CD1c-positive myeloid dendritic cell (primary cell): ENCODE results near the gene VTI1A.

Experiments
- DNase-seq: peaks from one replicate; pipeline ENCODE4 v3.0.0-alpha.2; 2016; ENCODE audit errors: extremely low spot score

Gene VTI1A

DNA sequence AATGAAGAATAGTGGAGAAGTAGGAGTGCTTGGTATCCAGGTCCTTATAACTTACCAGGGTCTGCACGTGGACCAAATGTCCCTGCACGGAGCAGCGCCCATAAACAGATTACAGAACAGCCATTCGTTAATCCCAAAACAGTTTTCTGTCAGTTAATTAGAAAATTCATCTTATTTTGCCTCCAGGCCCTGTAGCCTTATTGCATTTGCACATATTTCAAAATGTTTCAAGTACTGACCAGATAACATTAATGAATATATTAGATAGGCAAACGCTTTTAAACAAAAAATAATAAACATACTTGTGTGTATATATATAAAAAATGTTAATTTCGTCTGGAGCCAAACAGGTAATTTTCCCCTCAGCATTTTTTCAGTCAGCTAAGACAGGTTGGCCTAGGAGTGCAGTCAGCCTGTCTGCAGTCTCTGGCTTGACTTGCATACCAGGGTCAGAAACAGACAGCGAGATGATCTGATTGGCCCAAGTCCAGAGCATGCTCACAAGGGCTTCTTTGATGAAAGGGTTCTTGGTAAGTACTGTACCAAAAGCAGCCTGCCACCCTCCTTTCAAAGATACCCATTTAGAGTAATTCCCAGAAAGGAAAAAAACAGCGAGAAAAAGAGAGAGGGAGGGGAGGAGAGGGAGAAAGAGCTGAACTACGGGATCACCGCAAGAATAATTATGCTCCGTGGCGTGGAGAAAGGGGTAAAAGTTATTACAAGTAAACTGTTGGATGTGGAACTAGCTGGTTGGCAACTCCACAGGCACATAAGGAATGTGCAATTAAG, 308.6 kb downstream of the VTI1A start:
- DNase-seq, result no peak

DNA sequence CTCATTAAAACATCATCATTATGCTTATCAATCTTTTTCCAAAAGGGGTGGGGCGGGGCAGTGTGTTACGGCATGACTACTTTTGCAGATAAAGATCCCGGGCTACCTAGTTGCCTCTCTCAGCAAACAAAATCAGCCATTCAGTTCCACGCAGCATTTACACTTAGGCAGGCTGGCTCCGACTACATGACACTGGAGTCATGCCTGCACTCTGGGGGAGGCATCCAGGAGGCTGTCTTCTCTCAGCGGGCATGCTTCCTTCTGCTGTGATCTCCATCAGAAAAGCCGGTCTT, 309.2 kb downstream of the VTI1A start:
- DNase-seq, result no peak

DNA sequence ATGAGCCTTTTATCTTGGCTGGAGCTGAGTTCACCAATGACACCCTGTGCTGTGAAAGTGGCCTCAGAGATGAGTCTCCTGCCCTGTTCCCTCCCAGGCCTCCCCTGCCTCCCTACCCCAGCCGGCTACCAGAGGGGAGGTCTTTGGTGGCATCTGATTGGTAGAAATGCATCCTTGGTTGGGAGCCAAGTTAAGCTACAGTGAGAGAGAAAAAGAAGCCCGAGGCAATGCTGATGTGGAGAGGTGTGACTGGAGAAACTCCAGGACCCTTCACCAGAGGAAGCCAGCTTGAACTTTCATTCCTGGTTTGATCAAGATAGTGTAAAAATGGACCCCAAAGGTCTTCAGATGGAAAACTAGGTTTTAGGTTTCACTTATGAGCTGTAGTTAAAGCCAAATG, 311.9 kb downstream of the VTI1A start:
- DNase-seq, result no peak

GRCh38 chr10:112759496-112759895, 312.5 kb downstream of the VTI1A start:
- DNase-seq, result no peak

- no peak for DNase-seq
These were observed 314.2 kb downstream of the VTI1A start for GRCh38 chr10:112761256-112761655.

- no peak for DNase-seq
These were observed 317.0 kb downstream of the VTI1A start for GRCh38 chr10:112763916-112764520.

- no peak for DNase-seq
These were observed 318.8 kb downstream of the VTI1A start for GRCh38 chr10:112765717-112766235.

- DNase-seq, result no peak
These were observed 319.6 kb downstream of the VTI1A start for GRCh38 chr10:112766636-112767035.

DNA sequence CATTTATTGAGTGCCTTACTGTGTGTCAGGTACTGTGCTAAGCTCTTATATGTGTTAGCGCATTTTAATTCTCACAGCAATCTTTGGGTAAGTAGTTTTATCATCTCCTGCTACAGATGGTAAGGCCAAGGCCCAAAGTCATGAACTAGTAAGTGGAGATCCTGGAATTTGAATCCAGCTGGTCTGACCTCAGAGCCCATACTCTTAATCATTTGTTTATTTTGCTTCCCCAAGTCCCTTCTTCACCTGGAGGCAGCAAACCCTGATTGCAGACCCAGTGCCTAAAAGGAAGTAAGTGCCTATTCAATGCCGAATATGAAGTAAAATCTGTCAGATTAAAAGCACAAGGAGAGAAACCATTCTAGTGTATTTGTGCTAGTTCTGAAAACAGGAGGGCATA, 320.1 kb downstream of the VTI1A start:
- no peak for DNase-seq

- no peak for DNase-seq
These were observed 321.1 kb downstream of the VTI1A start for GRCh38 chr10:112768121-112768520.

DNA sequence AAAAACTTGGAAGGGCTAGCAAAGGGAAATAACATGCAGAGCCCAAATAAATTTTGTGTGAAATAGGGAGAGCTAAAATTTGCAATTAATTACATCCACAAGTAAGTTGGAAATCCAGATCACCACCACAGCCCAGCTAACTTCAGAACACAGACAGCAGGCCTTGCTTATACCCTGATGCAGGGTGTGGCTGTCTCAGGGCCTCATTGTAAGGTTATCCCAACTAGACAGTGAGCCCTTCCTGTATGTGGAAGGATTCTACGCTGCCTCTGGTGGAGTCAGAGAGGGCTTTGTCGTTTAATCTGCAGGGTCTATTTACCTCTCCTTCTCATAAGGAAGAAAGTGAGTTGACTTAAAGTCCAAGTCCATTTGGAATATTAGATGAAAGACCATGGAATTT, 322.1 kb downstream of the VTI1A start:
- DNase-seq, result no peak

DNA sequence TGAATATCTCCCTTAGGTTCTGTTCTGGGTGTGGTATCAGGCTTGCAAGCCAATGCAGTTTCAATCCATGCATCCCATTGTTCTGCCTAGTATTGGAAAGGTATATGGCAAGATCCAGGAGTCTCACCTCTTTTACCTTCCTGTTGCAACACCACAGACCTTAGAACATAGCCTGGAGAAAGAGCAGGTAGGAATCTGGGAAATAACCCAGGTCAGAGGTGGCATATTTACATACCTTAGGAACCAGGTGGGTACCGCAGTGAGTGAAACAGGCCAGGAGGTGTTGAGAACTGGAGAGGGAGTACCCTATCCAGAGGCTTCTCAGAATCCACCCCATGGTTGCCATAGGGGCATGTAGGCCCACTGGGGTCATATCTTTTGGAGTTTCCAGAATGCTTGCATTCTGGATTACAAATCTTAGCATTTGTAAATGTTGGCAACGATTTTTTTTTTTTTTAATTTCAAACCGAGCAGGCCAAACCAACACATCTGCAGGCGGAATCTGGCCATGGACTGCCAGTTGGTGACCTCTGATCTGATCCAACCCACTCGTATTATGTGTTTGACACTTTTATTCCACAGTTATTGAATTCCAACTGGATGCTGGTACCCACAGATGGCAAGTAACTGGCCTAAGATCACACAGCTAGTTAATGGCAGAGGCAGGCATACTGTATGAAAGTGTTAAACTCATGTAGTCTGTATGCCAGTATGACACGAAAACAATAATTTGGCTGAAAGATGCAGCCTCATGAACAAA, 322.8 kb downstream of the VTI1A start:
- no peak for DNase-seq

GRCh38 chr10:112771733-112772132, 324.7 kb downstream of the VTI1A start:
- no peak for DNase-seq

- no peak for DNase-seq
These were observed 326.8 kb downstream of the VTI1A start for GRCh38 chr10:112773783-112774182.

GRCh38 chr10:112774210-112774609, 327.2 kb downstream of the VTI1A start:
- no peak for DNase-seq

DNA sequence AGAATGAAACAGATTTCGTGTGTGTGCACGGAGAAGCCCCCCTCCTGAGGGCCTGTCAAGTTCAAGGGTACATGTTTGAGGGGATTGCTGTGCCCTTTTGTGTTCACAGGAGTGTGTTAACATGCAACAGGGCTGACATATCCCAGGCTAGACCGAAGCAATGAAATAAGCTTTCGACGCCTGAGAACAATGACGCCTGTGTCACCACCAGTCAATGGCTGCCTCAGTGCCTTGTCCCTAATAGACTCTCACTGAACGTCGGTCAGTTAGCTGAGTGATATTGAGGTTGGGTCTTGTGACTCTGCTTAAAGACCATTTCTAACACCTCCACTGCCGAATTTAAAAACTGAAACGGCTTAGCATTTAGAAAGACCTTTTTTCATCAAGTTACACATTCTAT, 327.8 kb downstream of the VTI1A start:
- no peak for DNase-seq

GRCh38 chr10:112775381-112775780, 328.4 kb downstream of the VTI1A start:
- no peak for DNase-seq

DNA sequence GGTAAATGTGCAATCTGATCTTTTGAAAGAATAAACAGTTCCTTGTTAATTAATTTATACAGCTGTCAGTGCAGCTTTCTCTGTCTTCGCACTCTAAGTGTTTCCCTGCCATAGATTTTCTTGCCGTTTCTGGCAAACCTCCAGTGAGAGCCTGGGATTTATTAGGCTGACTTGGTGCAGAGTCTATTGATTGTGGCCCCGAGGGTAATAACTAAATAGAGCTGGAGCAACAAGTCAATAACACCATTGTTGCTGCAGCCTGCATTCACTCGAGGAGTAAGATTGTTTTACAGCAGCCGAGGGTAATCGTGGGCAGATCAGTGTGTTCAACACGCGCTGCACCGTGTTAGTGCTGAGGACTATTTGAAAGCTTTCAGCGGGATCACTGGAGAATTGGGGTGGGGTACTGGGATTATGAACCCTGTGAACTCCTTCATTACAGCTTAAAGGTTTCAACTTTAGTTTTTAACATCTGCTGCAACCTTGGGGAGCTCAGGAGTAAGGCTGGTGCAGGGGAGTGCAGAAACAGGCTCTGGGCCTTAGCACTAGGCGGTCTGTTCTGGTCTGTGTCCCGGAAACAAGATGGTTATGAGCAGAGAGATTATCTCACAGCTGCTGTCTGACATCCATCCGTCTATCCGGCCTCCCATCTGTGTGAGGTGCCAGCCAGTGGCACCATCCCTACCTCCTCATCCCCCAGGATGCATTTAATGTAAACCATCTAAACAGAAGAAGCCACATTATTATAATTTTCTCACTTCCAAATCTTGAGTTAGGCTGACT, 329.1 kb downstream of the VTI1A start:
- no peak for DNase-seq

DNA sequence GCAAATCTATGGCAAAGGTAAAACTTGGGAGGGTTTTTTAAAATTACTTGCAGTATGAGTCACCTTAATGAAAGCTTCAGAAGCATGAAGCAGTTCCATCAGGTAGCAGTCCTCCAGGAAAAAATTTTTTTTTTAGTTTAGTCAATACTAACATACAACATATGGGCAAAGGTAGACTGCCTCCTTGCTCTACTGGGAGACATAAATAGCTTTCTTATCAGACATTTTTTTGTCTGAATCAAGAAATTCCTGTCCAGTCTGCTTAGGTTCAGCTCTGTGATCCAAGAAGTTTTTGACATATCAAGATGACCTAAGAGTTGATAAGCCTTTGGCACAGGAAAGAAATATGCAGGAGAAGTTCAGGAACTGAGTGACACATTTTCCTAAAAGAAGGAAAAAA, 331.6 kb downstream of the VTI1A start:
- DNase-seq, result no peak

DNA sequence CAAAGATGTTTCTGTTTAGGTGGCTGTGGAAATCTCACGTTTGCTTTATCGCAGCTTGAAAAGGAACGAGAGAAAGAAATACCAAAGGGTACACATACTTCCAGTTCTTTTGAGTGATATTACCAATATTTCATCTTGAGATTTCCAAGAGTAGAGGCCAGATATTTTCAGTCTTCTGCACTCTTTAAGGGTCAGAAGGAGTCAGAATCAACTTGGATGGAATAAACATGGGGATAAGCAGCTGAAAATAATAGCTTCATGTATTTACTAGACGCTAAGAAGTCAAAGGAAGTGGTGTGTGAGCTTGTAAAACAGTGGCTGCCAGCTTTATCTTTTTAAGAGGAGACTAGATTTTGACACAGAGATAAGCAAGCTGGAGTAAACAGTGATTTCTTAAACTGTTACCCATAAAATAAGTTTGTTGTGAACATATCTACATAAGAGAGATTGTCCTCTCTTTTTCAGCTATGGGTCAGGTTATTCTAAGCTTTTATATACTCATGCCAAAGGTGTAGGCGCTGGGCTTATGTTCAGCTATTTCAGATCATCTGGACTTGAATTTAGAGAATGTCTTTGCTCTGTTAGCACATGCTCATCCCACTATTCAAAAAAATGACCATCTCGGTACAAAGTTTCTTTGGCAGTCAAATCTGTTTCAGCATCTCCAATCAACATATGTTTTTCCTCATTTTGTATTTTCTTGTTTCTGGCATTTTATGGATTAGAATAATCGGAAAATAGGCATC, 332.2 kb downstream of the VTI1A start:
- DNase-seq, result no peak

- no peak for DNase-seq
These were observed 335.3 kb downstream of the VTI1A start for GRCh38 chr10:112782200-112782907.
